Measurements from ENCODE around the gene RNF181.

DNA sequence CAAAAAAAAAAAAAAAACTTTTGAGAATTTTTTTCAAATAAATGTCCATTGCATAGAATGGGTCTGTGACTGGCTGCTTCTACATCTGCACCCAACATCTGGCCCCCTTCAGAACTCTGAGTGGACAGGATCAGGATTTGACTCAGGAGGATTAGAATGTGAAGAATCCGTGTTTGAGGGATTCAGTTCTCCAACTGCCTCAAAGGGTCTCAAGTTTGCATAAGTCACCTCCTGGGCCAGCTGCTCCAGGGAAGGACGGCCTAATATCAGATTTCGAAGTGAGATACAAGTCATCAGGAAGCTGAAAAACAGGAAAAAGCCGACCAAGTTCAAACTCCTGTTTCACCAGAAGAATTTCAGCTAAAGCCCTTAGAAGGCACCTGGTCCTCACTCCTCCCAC, 45.7 kb upstream of the RNF181 start:
- TF ChIP-seq, protein P1, sequence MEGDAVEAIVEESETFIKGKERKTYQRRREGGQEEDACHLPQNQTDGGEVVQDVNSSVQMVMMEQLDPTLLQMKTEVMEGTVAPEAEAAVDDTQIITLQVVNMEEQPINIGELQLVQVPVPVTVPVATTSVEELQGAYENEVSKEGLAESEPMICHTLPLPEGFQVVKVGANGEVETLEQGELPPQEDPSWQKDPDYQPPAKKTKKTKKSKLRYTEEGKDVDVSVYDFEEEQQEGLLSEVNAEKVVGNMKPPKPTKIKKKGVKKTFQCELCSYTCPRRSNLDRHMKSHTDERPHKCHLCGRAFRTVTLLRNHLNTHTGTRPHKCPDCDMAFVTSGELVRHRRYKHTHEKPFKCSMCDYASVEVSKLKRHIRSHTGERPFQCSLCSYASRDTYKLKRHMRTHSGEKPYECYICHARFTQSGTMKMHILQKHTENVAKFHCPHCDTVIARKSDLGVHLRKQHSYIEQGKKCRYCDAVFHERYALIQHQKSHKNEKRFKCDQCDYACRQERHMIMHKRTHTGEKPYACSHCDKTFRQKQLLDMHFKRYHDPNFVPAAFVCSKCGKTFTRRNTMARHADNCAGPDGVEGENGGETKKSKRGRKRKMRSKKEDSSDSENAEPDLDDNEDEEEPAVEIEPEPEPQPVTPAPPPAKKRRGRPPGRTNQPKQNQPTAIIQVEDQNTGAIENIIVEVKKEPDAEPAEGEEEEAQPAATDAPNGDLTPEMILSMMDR (IDR thresholded peaks at IDR 0.05), result no peak
- no peak for TF ChIP-seq POLR2A (IDR thresholded peaks at IDR 0.05)

Measured in Peyer's patch (tissue), 4 donors.